Measurements from ENCODE around the gene SSPN.

DNA sequence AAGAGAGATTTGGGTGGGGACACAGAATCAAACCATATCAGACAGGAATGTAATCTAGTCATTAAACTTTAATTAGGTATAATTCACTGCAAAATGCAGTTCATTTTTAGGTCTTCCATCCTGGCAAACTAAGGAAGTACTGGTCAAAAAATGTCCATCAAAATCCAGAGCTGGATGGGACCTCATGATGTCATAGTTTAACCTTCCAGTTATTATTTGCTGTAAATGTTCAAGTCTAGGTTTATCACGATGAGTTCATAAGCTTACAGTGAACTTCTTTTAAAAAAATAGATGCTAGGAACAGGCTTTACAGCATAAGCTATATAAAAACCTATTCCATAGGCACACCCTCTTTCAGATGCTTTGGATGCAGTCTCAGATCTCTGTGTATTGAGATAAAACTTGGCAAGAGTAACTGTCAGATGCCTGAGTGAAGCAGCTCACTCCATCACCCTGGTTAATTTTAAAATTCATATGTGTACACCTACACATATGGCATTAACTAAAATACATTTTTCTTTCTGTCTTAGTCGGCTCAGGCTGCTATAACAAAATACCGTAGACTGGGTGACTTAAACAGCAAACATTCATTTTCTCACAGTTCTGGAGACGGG lies 7.9 kb downstream of the SSPN start:
- TF ChIP-seq, protein P1, sequence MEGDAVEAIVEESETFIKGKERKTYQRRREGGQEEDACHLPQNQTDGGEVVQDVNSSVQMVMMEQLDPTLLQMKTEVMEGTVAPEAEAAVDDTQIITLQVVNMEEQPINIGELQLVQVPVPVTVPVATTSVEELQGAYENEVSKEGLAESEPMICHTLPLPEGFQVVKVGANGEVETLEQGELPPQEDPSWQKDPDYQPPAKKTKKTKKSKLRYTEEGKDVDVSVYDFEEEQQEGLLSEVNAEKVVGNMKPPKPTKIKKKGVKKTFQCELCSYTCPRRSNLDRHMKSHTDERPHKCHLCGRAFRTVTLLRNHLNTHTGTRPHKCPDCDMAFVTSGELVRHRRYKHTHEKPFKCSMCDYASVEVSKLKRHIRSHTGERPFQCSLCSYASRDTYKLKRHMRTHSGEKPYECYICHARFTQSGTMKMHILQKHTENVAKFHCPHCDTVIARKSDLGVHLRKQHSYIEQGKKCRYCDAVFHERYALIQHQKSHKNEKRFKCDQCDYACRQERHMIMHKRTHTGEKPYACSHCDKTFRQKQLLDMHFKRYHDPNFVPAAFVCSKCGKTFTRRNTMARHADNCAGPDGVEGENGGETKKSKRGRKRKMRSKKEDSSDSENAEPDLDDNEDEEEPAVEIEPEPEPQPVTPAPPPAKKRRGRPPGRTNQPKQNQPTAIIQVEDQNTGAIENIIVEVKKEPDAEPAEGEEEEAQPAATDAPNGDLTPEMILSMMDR (IDR thresholded peaks at IDR 0.05): no peak
- no peak for TF ChIP-seq POLR2A (IDR thresholded peaks at IDR 0.05)
